ENCODE results near the gene NFATC3. TPM values are rescaled to one million over a fixed set of nuclear protein-coding genes. Genes with fewer than 3 reads are reported as not detected.

NFATC3 gene
- total RNA-seq, 1 donor from 2014 or later: 15.2 TPM

- Histone ChIP-seq H3K4me3 (ENCODE audit: low read depth, low read length) (no peak overlapping the region), H3K27me3 (ENCODE audit: control insufficient read depth, insufficient read depth, low read length) (no peaks in the 10 kb centered on the region), H3K36me3 (ENCODE audit: control insufficient read depth, insufficient read depth, low read length) (peaks cover 2% of the 10 kb centered on the region)
- no peak for DNase-seq (ENCODE audit: low read depth)
- no peak for TF ChIP-seq CTCF (IDR thresholded peaks at IDR 0.05; ENCODE audit: insufficient read depth, low read length, poor library complexity, severe bottlenecking)
Observed at GRCh38 chr16:68070249-68070730, 14.9 kb upstream of the NFATC3 start.

DNA sequence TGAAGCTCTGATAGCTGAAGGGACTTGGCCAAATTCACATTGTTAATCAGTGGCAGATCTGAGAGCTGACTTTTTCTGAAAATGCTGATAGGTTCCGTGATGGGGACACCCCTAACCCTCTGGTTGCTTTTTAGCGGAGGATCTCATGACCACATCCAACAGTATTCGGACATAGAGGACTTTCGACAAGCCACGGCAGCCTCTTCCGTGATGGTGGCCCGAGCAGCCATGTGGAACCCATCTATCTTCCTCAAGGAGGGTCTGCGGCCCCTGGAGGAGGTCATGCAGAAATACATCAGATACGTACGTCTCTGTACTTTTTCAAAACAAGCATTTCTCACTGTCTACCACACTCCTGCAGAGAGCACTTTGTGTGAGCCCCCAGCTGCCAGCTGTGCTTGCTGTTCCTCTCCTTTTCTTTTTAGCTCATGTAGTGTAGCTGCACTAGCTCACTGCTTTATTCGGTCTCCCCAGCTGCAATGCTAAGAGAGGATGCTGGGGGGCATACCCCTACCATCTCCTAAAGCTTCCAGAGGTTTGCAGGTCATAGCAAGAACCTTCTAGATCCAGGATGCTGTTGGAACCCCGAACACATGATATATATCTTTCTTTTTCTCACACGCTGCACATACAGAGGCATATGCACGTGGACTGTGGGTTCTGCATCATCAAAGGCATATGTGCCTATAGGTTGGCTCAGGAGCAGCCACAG is 14.2 kb upstream of the NFATC3 start:
- Histone ChIP-seq H3K36me3 (ENCODE audit: control insufficient read depth, insufficient read depth, low read length) (peaks cover 2% of the 10 kb centered on the region), H3K4me3 (ENCODE audit: low read depth, low read length) (no peak overlapping the region), H3K27me3 (ENCODE audit: control insufficient read depth, insufficient read depth, low read length) (no peaks in the 10 kb centered on the region)
- no peak for DNase-seq (ENCODE audit: low read depth)
- TF ChIP-seq CTCF (IDR thresholded peaks at IDR 0.05; ENCODE audit: insufficient read depth, low read length, poor library complexity, severe bottlenecking): no peak

GRCh38 chr16:68071518-68071901 is 13.7 kb upstream of the NFATC3 start:
- Histone ChIP-seq H3K27me3 (ENCODE audit: control insufficient read depth, insufficient read depth, low read length) (no peaks in the 10 kb centered on the region), H3K36me3 (ENCODE audit: control insufficient read depth, insufficient read depth, low read length) (peaks cover 2% of the 10 kb centered on the region), H3K4me3 (ENCODE audit: low read depth, low read length) (no peak overlapping the region)
- TF ChIP-seq CTCF (IDR thresholded peaks at IDR 0.05; ENCODE audit: insufficient read depth, low read length, poor library complexity, severe bottlenecking): no peak
- DNase-seq (ENCODE audit: low read depth): no peak

- no peaks in the 10 kb centered on the region for H3K27me3 ChIP-seq (ENCODE audit: control insufficient read depth, insufficient read depth, low read length)
- TF ChIP-seq CTCF (IDR thresholded peaks at IDR 0.05; ENCODE audit: insufficient read depth, low read length, poor library complexity, severe bottlenecking): no peak
- DNase-seq (ENCODE audit: low read depth): no peak
- H3K36me3 ChIP-seq (ENCODE audit: control insufficient read depth, insufficient read depth, low read length): peaks cover 2% of the 10 kb centered on the region
- H3K4me3 ChIP-seq (ENCODE audit: low read depth, low read length): no peak overlapping the region
Observed at GRCh38 chr16:68072038-68072695, 13.0 kb upstream of the NFATC3 start.

GRCh38 chr16:68073902-68074760 is 11.0 kb upstream of the NFATC3 start:
- no peaks in the 10 kb centered on the region for H3K27me3 ChIP-seq (ENCODE audit: control insufficient read depth, insufficient read depth, low read length)
- no peak for TF ChIP-seq CTCF (IDR thresholded peaks at IDR 0.05; ENCODE audit: insufficient read depth, low read length, poor library complexity, severe bottlenecking)
- no peaks in the 10 kb centered on the region for H3K36me3 ChIP-seq (ENCODE audit: control insufficient read depth, insufficient read depth, low read length)
- H3K4me3 ChIP-seq (ENCODE audit: low read depth, low read length): no peak overlapping the region
- DNase-seq (ENCODE audit: low read depth): no peak

Data from kidney epithelial cell (primary cell).